GM12801 (cell line): ENCODE data around the gene EXD3.

Experiments
- TF ChIP-seq, protein P1 (sequence below): IDR thresholded peaks from one replicate; pipeline ENCODE4 v1.5.1; 2011; ENCODE audit warnings: control low read depth; ENCODE audit not compliant: insufficient read length; ENCODE audit errors: extremely low read depth

Gene EXD3

DNA sequence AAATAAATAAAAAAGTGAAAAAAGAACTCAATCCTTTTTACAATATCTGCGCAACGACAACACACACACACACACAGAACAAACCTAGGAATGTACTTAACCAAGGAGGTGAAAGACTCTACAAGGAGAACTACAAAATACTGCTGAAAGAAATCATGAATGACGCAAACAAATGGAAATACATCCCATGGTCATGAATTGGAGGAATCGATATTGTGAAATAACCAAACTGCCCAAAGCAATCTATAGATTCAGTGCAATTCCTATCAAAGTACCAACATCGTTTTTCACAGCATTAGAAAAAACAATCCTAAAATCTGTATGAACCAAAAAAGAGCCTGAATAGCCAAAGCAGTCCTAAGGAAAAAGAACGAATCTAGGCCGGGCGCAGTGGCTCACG, 91.0 kb downstream of the EXD3 start:
- TF ChIP-seq, protein P1, sequence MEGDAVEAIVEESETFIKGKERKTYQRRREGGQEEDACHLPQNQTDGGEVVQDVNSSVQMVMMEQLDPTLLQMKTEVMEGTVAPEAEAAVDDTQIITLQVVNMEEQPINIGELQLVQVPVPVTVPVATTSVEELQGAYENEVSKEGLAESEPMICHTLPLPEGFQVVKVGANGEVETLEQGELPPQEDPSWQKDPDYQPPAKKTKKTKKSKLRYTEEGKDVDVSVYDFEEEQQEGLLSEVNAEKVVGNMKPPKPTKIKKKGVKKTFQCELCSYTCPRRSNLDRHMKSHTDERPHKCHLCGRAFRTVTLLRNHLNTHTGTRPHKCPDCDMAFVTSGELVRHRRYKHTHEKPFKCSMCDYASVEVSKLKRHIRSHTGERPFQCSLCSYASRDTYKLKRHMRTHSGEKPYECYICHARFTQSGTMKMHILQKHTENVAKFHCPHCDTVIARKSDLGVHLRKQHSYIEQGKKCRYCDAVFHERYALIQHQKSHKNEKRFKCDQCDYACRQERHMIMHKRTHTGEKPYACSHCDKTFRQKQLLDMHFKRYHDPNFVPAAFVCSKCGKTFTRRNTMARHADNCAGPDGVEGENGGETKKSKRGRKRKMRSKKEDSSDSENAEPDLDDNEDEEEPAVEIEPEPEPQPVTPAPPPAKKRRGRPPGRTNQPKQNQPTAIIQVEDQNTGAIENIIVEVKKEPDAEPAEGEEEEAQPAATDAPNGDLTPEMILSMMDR: no peak

DNA sequence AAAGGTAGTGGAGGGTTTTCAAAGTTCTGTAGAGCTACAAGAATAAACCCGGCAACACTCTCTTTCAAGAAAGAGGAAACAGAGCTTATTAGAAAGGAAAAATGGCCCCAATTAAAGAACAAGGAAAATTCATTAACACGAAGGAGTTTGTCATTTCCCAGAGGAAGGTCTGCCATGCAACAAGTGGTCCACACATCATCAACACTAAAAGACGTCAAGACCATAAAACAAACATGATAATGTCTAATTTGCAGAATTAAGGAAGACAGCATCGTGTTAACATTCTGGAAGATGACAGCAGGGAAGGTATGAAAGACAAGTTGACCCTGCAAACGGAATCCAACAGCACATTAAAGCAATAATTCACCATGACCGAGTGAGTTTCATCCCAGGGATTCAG, 92.3 kb downstream of the EXD3 start:
- TF ChIP-seq, protein P1: no peak

DNA sequence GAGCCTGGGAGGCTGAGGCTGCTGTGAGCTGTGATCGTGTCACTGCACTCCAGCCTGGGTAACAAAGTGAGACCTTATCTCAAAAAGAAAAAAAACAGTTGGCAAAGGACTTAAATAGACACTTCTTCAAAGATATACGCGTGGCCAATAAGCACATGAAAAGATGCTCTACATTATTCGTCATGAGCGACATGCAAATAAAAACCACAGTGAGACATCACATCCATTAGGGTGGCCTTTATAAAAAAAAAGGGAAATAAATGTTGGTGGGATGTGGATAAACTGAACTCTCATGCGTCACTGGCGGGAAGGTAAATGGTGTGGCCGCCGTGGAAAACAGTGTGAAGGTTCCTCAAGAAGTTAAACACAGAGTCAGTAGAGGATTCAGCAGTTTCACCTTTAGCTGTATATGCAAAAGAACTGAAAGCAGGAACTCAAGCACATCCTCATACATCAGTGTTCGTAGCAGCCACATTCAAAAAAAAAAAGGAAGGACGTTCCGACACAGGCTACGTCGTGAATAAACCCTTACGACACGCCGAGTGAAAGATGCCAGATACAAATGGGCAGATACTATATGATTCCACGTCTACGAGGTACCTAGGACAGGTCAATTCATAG, 96.4 kb downstream of the EXD3 start:
- TF ChIP-seq, protein P1: no peak

DNA sequence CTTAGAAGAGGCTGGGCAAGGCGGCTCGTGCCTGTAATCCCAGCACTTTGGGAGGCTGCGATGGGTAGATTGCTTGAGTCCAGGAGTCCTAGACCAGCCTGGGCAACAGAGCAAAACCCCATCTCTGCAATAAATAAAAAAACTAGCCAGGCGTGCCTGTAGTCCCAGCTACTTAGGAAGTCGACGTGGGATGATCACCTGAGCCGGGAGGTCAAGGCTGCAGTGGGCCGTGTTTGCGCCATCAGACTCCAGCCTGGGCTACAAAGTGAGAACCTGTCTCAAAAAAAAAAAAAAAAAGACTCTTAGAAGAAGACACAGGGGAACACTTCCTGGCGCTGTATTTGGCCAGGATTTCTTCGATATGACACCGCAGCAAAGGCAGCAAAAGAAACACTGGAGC, 97.2 kb downstream of the EXD3 start:
- TF ChIP-seq, protein P1: no peak

DNA sequence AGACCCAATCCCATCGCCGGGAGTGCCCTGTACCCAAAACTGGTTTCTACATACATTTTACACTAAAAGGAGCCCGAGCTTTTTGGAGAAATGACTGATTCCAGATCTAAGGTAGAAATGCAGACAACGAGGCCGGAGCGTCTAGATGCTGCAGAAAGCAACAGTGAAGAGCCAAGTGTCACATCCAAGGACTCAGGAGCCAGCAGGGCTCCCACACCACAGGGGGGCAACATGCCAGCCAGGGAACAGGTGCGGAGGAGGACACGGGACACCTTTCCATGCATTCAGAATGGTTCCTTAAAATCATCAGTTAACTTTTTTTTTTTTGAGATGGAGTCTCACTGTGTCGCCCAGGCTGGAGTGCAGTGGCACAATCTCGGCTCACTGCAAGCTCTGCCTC, 97.8 kb downstream of the EXD3 start:
- TF ChIP-seq, protein P1: no peak

DNA sequence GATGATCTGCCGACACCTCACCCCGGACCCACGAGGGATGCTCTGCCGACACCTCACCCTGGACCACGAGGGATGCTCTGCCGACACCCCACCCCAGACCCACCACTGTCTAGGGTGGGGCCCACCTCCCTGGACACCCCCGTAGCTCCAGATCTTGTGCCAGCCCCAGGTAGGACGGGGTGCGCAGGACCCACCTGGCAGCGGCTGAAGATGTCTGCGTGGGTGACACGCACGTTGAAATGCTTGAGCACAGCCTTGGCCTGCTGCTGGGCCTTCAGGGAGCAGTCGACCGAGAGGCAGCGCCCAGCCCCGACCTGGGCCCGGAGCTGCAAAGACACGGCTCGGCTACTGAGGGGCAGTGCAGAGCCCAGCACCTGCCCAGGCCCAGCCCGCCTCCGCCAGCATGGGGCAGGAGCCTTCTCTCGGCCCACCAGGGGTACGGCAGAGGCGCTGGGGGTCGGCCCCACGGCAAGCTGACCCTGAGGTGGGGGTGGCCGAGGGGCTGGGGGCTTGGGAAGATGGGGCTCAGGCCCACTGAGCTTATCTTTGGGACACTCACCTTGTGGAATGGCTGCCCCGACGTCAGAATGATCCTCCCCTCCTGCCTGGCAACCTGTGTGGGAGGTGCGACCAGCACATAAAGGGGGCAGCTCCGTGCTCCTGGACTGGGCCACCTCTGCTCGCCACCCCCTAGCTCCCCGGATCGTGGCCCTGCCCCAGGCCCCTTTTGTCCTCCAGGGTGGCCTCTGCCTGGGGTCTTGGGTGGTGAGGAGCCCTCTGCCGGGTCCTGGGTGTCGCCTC, 99.2 kb downstream of the EXD3 start:
- TF ChIP-seq, protein P1: no peak

DNA sequence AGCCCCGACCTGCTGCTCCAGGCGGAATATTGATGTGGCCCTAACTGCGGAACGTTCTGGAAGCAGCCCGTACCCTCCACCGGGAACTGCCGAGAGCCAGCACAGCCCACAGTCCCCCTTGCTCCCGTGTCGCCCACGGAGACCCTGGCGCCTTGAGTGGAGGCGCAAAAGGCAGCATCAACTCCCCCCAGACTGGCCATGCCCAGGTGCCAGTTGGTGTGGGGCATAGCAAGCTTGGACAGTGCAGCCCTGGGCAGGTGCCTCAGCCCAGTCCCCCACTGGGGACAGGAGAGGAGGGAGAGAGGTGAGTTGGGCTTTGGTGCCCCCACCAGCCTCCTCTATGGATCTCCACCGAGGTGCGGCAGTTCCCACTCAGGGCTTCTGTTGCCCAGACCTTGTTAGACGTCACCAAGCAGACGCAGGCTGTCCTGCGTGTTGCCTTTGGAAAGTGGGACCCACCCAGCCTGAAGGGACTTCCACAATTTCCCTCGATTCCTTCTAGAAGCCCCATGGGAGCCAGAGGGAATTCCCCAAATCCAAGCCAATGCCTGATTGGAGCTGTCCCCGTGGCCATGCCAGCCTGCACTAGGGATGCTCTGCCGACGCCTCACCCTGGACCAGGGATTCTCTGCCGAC, 101.1 kb downstream of the EXD3 start:
- TF ChIP-seq, protein P1: no peak
